CD4-positive, alpha-beta memory T cell (primary cell): ENCODE measurements around the gene LACTBL1. TPM values are rescaled to one million over a fixed set of nuclear protein-coding genes. Genes with fewer than 3 reads are reported as not detected.
"Not testable (repeated sequence)": the region's sequence is repeated elsewhere in the genome, so short reads cannot be mapped to it uniquely, and the experiment has no call there.

Source experiments
- CTCF ChIA-PET: fragments of 350-600 bp; sonication (Branson Sonifier 250); formaldehyde crosslinking; loops from one replicate; lab custom pipeline; 2021; ENCODE audit warnings: inconsistent platforms; ENCODE audit not compliant: partially characterized antibody; lab: Charles Lee
- POLR2A ChIA-PET: fragments of 350-600 bp; sonication (Branson Sonifier 250); formaldehyde crosslinking; loops from one replicate; lab custom pipeline; 2021; ENCODE audit not compliant: partially characterized antibody; lab: Charles Lee
- DNase-seq, 5 donors: peaks; one replicate each; pipeline versions ENCODE4 v3.0.0 to v3.0.0-alpha.2; 2020 to 2022; ENCODE audit warnings: mixed read lengths in 1 of 5
- H3K27ac ChIP-seq: one replicate; pipeline ENCODE4 v1.7.0; 2013; ENCODE audit warnings: low read depth, low read length
- H3K27me3 ChIP-seq: 2 replicates; pipeline ENCODE4 v1.7.0; 2013; ENCODE audit warnings: mild to moderate bottlenecking, low read length, moderate library complexity; ENCODE audit not compliant: insufficient read depth
- H3K36me3 ChIP-seq: 2 replicates; pipeline ENCODE4 v1.7.0; 2013; ENCODE audit warnings: mild to moderate bottlenecking, low read length, moderate library complexity; ENCODE audit not compliant: insufficient read depth
- H3K4me1 ChIP-seq: 2 replicates; pipeline ENCODE4 v1.7.0; 2013; ENCODE audit warnings: mild to moderate bottlenecking, low read length, moderate library complexity; ENCODE audit not compliant: insufficient read depth
- H3K4me3 ChIP-seq, 2 donors: one replicate each; pipeline ENCODE4 v1.7.0; 2013; ENCODE audit warnings: low read length in 2 of 2, mild to moderate bottlenecking in 1 of 2
- H3K9me3 ChIP-seq, 2 donors: one replicate each; pipeline ENCODE4 v1.7.0; 2013; ENCODE audit warnings: low read length in 2 of 2, control low read depth in 1 of 2; ENCODE audit not compliant: control insufficient read depth in 1 of 2
- H3K27ac Mint-ChIP-seq, 7 donors: one replicate each; pipeline ENCODE4 v1.8.0; 2020 to 2021; ENCODE audit warnings: mixed read lengths in 7 of 7, mild to moderate bottlenecking in 6 of 7, inconsistent platforms in 3 of 7, moderate library complexity in 3 of 7
- H3K27me3 Mint-ChIP-seq, 2 donors: one replicate each; pipeline ENCODE4 v1.8.0; 2020 to 2021; ENCODE audit warnings: mixed read lengths in 2 of 2
- H3K36me3 Mint-ChIP-seq, 2 donors: one replicate each; pipeline ENCODE4 v1.8.0; 2020 to 2021; ENCODE audit warnings: mixed read lengths in 2 of 2, inconsistent platforms in 1 of 2, mild to moderate bottlenecking in 1 of 2
- H3K4me1 Mint-ChIP-seq, 4 donors: one replicate each; pipeline ENCODE4 v1.8.0; 2020 to 2021; ENCODE audit warnings: mixed read lengths in 4 of 4, mild to moderate bottlenecking in 1 of 4
- H3K4me3 Mint-ChIP-seq, 8 donors: one replicate each; pipeline ENCODE4 v1.8.0; 2020 to 2021; ENCODE audit warnings: mixed read lengths in 8 of 8, mild to moderate bottlenecking in 7 of 8, moderate library complexity in 6 of 8, inconsistent platforms in 3 of 8
- H3K9me3 Mint-ChIP-seq, 8 donors: one replicate each; pipeline ENCODE4 v1.8.0; 2020 to 2021; ENCODE audit warnings: mixed read lengths in 8 of 8, mild to moderate bottlenecking in 5 of 8, inconsistent platforms in 3 of 8, moderate library complexity in 1 of 8
- intact Hi-C: fragments of 100-400 bp; cut with micrococcal nuclease; formaldehyde crosslinking; loops from one replicate; pipeline ENCODE4 v1.15.1; 2023
- polyA plus RNA-seq, 2 donors: library from polyadenylated mRNA; unstranded; fragments of 300-500 nt; fragmentation: Illumina TruSeq; gene quantifications; one replicate each; pipeline ENCODE4 v1.2.3, GENCODE V29; 2021
- total RNA-seq, 2 experiments: library from RNA; stranded (reverse); gene quantifications; one replicate each; pipeline ENCODE4 v1.2.3, GENCODE V29; 2021

Gene LACTBL1
- total and polyA plus RNA-seq, 4 experiments from 2014 or later, result not detected

DNA sequence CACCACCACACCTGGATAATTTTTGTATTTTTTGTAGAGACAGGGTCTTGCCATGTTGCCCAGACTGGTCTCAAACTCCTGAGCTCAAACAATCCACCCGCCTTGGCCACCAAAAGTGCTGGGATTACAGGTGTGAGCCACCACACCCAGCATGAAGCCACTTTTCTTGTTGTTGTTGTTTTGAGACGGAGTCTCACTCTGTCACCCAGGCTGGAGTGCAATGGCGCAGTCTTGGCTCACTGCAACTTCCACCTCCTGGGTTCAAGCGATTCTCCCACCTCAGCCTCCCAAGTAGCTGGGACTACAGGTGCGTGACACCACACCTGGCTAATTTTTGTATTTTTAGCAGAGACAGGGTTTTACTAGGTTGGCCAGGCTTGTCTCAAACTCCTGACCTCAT lies 27.5 kb downstream of the LACTBL1 start:
- H3K4me3 ChIP-seq, H3K9me3 ChIP-seq, CTCF ChIA-PET, H3K27me3 ChIP-seq, DNase-seq, intact Hi-C loops, H3K36me3 Mint-ChIP-seq, POLR2A ChIA-PET, H3K36me3 ChIP-seq, H3K27ac ChIP-seq, H3K4me1 Mint-ChIP-seq, H3K27ac Mint-ChIP-seq, H3K4me1 ChIP-seq: not testable (repeated sequence)
- H3K4me3 Mint-ChIP-seq, result peak overlapping the region in 1 of 8 donors; percentile 8
- H3K27me3 Mint-ChIP-seq, result peaks cover 17 to 21% of the 10 kb centered on the region in 2 donors
- peaks cover 0 to 29% (median 19%) of the 10 kb centered on the region in 8 donors for H3K9me3 Mint-ChIP-seq

DNA sequence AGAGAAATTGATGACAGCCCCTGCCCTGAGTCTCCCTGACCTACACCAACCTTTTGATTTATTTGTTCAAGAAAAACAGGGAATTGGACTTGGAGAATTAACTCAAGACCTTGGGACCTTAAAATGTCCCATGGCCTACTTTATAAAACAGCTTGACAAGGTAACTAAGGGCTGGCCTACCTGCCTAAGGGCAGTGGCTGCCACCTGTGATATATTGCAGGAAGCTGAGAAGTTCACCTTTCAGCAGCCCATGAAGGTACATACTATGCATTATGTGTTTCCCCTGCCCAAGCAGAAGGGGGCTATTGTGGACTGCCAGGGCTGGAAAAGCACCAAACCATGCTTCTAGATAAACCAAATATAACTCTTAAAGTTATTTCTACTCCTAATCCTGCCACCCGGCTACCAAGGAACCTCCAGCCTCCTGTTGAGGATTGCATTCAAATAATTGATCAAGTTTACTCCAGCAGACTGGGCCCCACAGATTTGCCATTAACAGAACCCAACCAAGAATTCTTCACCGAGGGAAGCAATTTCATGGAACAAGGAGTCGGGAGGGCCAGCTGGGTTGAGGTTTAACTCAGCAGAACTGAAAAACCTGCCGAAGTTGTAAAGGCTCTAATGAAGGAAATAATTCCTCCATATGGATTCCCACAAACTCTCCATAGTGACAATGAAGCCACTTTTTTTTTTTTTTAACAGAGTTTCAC lies 28.2 kb downstream of the LACTBL1 start:
- Histone ChIP-seq H3K4me1 (no peaks in the 10 kb centered on the region), H3K4me3 (no peak overlapping the region), H3K27me3 (no peaks in the 10 kb centered on the region), H3K27ac (no peak overlapping the region), H3K36me3 (no peaks in the 10 kb centered on the region), H3K9me3 (peaks cover 0 to 3% of the 10 kb centered on the region in 2 donors)
- H3K36me3 Mint-ChIP-seq, result peaks cover 0 to 7% of the 10 kb centered on the region in 2 donors
- H3K4me3 Mint-ChIP-seq, result no peak overlapping the region
- DNase-seq, result no peak
- POLR2A ChIA-PET, result no interaction called here
- no peaks in the 10 kb centered on the region for H3K4me1 Mint-ChIP-seq
- H3K27me3 Mint-ChIP-seq, result peaks cover 15 to 19% of the 10 kb centered on the region in 2 donors
- H3K9me3 Mint-ChIP-seq, result peaks cover 0 to 34% (median 22%) of the 10 kb centered on the region in 8 donors
- no peak overlapping the region for H3K27ac Mint-ChIP-seq
- intact Hi-C loops, result no loop called here
- CTCF ChIA-PET, result no interaction called here

DNA sequence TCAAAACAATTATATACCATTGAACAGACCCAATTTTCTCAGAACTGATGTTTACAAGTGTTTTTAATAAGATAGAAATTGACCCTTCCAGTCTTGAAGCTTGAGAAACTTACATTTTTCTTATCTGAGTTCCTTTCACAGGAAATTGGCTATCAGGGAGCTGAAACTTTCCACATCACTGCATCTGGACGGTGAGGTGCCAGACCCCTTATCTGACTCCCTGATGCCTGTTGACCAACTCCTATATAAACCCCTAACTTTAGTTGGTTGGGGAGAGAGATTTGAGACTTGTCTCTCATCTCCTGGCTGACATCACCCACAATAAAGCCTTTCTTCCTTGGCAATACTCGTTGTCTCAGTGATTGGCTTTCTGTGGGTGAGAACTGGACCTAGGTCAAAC lies 31.4 kb downstream of the LACTBL1 start:
- Mint-ChIP-seq H3K36me3 (peaks cover 0 to 7% of the 10 kb centered on the region in 2 donors), H3K27ac (no peak overlapping the region), H3K9me3 (peaks cover 0 to 39% (median 21%) of the 10 kb centered on the region in 8 donors), H3K4me3 (no peak overlapping the region), H3K27me3 (peaks cover 14 to 15% of the 10 kb centered on the region in 2 donors), H3K4me1 (no peaks in the 10 kb centered on the region)
- H3K4me3 ChIP-seq, result no peak overlapping the region
- no peak overlapping the region for H3K27ac ChIP-seq
- ChIA-PET CTCF (no interaction called here), POLR2A (no interaction called here)
- no peaks in the 10 kb centered on the region for H3K27me3 ChIP-seq
- no peaks in the 10 kb centered on the region for H3K36me3 ChIP-seq
- DNase-seq, result no peak
- H3K9me3 ChIP-seq, result peaks cover 0 to 3% of the 10 kb centered on the region in 2 donors
- H3K4me1 ChIP-seq, result no peaks in the 10 kb centered on the region
- intact Hi-C loops, result no loop called here

DNA sequence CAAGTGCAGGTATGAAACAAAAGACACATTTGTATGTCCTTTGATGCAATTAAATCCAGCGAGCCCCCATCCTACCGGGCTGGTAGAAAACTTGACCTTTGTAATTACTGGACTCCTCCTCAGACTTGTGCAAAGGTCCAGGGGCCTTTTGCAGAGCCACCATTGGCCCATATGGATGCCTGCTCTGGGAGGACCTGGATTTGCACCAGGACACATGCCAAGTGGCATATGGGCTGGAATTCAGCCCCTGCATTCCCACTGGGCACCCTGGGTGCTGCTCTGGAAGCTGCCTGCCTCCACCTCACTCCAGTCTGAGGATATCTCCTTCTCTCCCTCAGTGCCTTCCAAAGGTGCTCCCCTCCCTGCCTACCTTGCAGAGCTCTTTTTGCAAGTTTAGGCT lies 36.0 kb downstream of the LACTBL1 start:
- peaks cover 0 to 27% (median 18%) of the 10 kb centered on the region in 8 donors for H3K9me3 Mint-ChIP-seq
- POLR2A ChIA-PET, result no interaction called here
- H3K36me3 ChIP-seq, result no peaks in the 10 kb centered on the region
- H3K36me3 Mint-ChIP-seq, result peaks cover 0 to 7% of the 10 kb centered on the region in 2 donors
- no peaks in the 10 kb centered on the region for H3K27me3 ChIP-seq
- no peaks in the 10 kb centered on the region for H3K4me1 Mint-ChIP-seq
- H3K27ac Mint-ChIP-seq, result no peak overlapping the region
- H3K4me3 ChIP-seq, result no peak overlapping the region
- H3K4me3 Mint-ChIP-seq, result no peak overlapping the region
- no peak for DNase-seq
- H3K4me1 ChIP-seq, result no peaks in the 10 kb centered on the region
- peaks cover 7 to 11% of the 10 kb centered on the region in 2 donors for H3K27me3 Mint-ChIP-seq
- peaks cover 0 to 3% of the 10 kb centered on the region in 2 donors for H3K9me3 ChIP-seq
- intact Hi-C loops, result no loop called here
- H3K27ac ChIP-seq, result no peak overlapping the region
- CTCF ChIA-PET, result interaction anchor here (0.6 to 0.8 kb wide), 2 partner anchors 28 to 958 kb away, joined by 3 to 5 read pairs; no protein-coding TSS in a partner anchor

DNA sequence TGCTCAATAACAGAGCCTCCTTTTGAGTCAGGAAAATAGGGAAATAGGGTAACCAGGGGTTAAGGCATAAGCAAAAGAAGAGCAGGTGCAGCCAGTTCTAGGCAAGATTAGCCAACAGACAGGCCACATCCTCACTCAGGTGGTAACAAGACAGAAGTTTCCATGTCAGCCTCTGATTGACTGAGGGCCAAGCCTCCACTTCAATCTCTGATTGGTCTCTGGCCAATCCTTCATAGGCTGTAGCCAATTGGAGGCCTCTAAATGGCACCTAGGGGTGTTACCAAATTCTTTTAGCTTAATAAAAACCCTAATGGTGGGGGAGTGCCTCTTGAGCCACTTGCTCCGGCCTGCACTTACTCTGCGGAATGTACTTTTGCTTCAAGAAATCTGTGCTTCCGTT lies 37.2 kb downstream of the LACTBL1 start:
- Histone ChIP-seq H3K9me3 (no peaks in the 10 kb centered on the region), H3K4me1 (no peaks in the 10 kb centered on the region), H3K4me3 (no peak overlapping the region), H3K27me3 (no peaks in the 10 kb centered on the region), H3K27ac (no peak overlapping the region), H3K36me3 (no peaks in the 10 kb centered on the region)
- peaks cover 0 to 3% of the 10 kb centered on the region in 2 donors for H3K36me3 Mint-ChIP-seq
- H3K27ac Mint-ChIP-seq, result no peak overlapping the region
- intact Hi-C loops, result no loop called here
- CTCF ChIA-PET, result no interaction called here
- H3K4me3 Mint-ChIP-seq, result no peak overlapping the region
- POLR2A ChIA-PET, result no interaction called here
- H3K9me3 Mint-ChIP-seq, result peaks cover 0 to 14% (median 7%) of the 10 kb centered on the region in 8 donors
- H3K27me3 Mint-ChIP-seq, result peaks cover 7 to 11% of the 10 kb centered on the region in 2 donors
- no peaks in the 10 kb centered on the region for H3K4me1 Mint-ChIP-seq
- no peak for DNase-seq

DNA sequence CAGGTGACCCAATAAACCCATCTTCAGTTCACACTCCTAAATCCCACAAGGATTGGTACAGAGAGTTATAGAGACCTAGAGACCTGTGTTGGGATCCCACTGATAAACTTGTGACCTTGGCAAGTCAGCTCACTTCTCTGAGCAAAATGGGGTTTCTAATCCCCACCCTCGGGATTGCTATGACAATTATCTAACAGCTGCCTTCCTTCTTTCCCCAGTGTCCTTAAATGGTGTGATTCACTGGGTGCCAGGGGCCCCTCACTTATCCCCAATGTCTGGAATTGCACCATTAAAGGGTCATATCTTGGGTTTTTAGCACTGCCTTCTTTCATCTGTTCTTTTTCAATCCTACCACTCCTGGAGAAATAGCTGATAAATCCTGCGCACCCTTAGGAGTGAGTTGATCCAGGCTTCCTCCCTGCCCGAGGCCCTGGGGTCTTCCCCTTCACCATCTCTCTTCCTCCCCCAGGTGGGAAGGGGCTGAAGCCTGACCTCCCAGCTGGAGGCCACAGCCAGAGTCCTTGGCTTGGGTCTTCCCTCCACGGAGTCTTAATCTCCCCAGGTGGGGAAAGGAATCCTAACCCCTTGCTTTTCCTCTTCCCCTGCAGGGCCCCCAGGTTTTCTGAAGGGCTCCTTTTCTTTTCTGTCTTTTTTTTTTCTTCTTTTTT lies 39.7 kb downstream of the LACTBL1 start:
- no peak overlapping the region for H3K4me3 ChIP-seq
- intact Hi-C loops, result no loop called here
- no peaks in the 10 kb centered on the region for H3K9me3 ChIP-seq
- H3K36me3 ChIP-seq, result no peaks in the 10 kb centered on the region
- no peaks in the 10 kb centered on the region for H3K27me3 ChIP-seq
- Mint-ChIP-seq H3K9me3 (peaks cover 0 to 2% (median 0%) of the 10 kb centered on the region in 8 donors), H3K27me3 (peaks cover 3 to 11% of the 10 kb centered on the region in 2 donors), H3K36me3 (no peaks in the 10 kb centered on the region), H3K4me1 (no peaks in the 10 kb centered on the region), H3K27ac (no peak overlapping the region), H3K4me3 (no peak overlapping the region)
- CTCF ChIA-PET, result interaction anchor here (1.5 to 1.8 kb wide), 2 partner anchors 31 to 228 kb away, joined by 4 read pairs; no protein-coding TSS in a partner anchor
- POLR2A ChIA-PET, result no interaction called here
- no peak for DNase-seq
- H3K27ac ChIP-seq, result no peak overlapping the region
- no peaks in the 10 kb centered on the region for H3K4me1 ChIP-seq

DNA sequence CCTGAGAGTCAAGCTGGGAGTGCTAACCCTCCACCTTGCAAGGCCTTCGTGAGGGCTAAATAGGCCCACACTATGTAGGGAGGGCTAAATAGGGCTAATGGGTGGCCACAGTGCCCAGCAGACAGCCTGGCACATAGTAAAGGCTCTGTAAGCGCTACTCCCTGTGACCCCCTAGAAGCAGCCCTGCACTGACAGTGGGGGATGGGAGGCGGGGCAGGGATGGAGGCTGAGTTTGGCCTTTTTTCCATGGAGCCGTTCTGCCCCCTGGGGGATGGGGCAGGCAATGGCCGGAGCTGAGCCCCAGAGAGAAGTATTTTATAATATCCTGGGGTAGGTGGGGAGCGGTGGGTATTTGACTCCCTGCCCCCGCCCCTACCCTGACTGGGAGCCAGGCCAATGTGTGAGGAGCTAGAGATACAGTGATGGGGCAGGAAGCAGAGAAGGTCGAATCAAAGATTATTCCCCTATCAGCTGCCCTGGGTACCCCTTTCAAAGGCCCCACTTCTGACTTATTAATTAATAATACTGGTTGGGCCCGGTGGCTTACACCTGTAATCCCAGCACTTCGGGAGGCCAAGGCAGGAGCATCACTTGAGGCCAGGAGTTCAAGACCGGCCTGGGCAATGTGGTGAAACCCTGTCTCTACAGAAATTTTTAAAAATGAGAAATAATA lies 42.3 kb downstream of the LACTBL1 start:
- Histone ChIP-seq H3K27me3 (no peaks in the 10 kb centered on the region), H3K4me1 (no peaks in the 10 kb centered on the region), H3K36me3 (no peaks in the 10 kb centered on the region), H3K9me3 (no peaks in the 10 kb centered on the region), H3K27ac (no peak overlapping the region), H3K4me3 (no peak overlapping the region)
- intact Hi-C loops, result no loop called here
- Mint-ChIP-seq H3K4me3 (no peak overlapping the region), H3K36me3 (no peaks in the 10 kb centered on the region), H3K9me3 (no peaks in the 10 kb centered on the region), H3K4me1 (no peaks in the 10 kb centered on the region), H3K27me3 (peaks cover 0 to 19% of the 10 kb centered on the region in 2 donors), H3K27ac (no peak overlapping the region)
- ChIA-PET POLR2A (interaction anchor here (0.9 kb wide), 1 partner anchor 226 kb away, joined by 3 read pairs; no protein-coding TSS in a partner anchor), CTCF (interaction anchor here (1.5 kb wide), 1 partner anchor 226 kb away, joined by 4 read pairs; no protein-coding TSS in a partner anchor)
- DNase-seq, result no peak
